MM.1S (cell line): ENCODE data around the gene LMX1B.

Source experiments
- DNase-seq: peaks from one replicate; pipeline ENCODE4 v3.0.0-alpha.2; 2015
- H2AFZ ChIP-seq: fragments of 300-600 bp; sonication (generic); 2 replicates; pipeline ENCODE4 v1.6.0; 2016; ENCODE audit warnings: antibody characterized with exemption, low read length
- H3F3A ChIP-seq: fragments of 300-600 bp; sonication (generic); 2 replicates; pipeline ENCODE4 v1.6.1; 2016; ENCODE audit warnings: mild to moderate bottlenecking, antibody characterized with exemption, low read length, moderate library complexity, mixed read lengths; ENCODE audit not compliant: insufficient read depth
- H3K27ac ChIP-seq: fragments of 300-600 bp; sonication (generic); 2 replicates; pipeline ENCODE4 v1.5.1; 2016; ENCODE audit warnings: mild to moderate bottlenecking, low read length
- H3K27me3 ChIP-seq: fragments of 300-600 bp; sonication (generic); replicated peaks from 2 replicates; pipeline ENCODE4 v1.6.0; 2016; ENCODE audit warnings: low read length; ENCODE audit not compliant: insufficient read depth
- H3K36me3 ChIP-seq: fragments of 300-600 bp; sonication (generic); replicated peaks from 2 replicates; pipeline ENCODE4 v1.6.1; 2016; ENCODE audit warnings: mild to moderate bottlenecking, low read length, mixed read lengths; ENCODE audit not compliant: insufficient read depth
- H3K4me1 ChIP-seq: fragments of 300-600 bp; sonication (generic); 2 replicates; pipeline ENCODE4 v1.6.1; 2016; ENCODE audit warnings: low read length, mixed read lengths
- H3K4me2 ChIP-seq: fragments of 300-600 bp; sonication (generic); 2 replicates; pipeline ENCODE4 v1.6.0; 2016; ENCODE audit warnings: low read depth, low read length
- H3K4me3 ChIP-seq: fragments of 300-600 bp; sonication (generic); 2 replicates; pipeline ENCODE4 v1.5.1; 2016; ENCODE audit warnings: low read length, mixed read lengths
- H3K79me2 ChIP-seq: fragments of 300-600 bp; sonication (generic); 2 replicates; pipeline ENCODE4 v1.6.1; 2016; ENCODE audit warnings: mixed run types, low read length, mixed read lengths
- H3K9ac ChIP-seq: fragments of 300-600 bp; sonication (generic); 2 replicates; pipeline ENCODE4 v1.6.1; 2016; ENCODE audit warnings: low read length, mixed read lengths
- H3K9me2 ChIP-seq: fragments of 300-600 bp; sonication (generic); replicated peaks from 2 replicates; pipeline ENCODE4 v1.6.1; 2016; ENCODE audit warnings: mild to moderate bottlenecking, low read length, mixed read lengths; ENCODE audit not compliant: insufficient read depth
- H3K9me3 ChIP-seq: fragments of 300-600 bp; sonication (generic); replicated peaks from 2 replicates; pipeline ENCODE4 v1.6.1; 2016; ENCODE audit warnings: mild to moderate bottlenecking, low read length, mixed read lengths; ENCODE audit not compliant: insufficient read depth
- H4K20me1 ChIP-seq: fragments of 300-600 bp; sonication (generic); 2 replicates; pipeline ENCODE4 v1.6.1; 2016; ENCODE audit warnings: mild to moderate bottlenecking, low read length, moderate library complexity, mixed read lengths; ENCODE audit not compliant: insufficient read depth
- EZH2 ChIP-seq: fragments of 300-600 bp; sonication (generic); optimal IDR thresholded peaks from 2 replicates; pipeline ENCODE3; 2017; ENCODE audit warnings: low read depth, mild to moderate bottlenecking, antibody characterized with exemption, low read length, mixed read lengths
- EZH2phosphoT487 ChIP-seq: fragments of 300-600 bp; sonication (generic); IDR thresholded peaks from 2 replicates; pipeline ENCODE4 v1.6.1; 2018; ENCODE audit warnings: antibody characterized with exemption, low read length
- TF ChIP-seq, protein P1 (sequence below): fragments of 300-600 bp; sonication (generic); IDR thresholded peaks from 2 replicates; pipeline ENCODE4 v1.5.1; 2016; ENCODE audit warnings: antibody characterized with exemption, low read length, mixed read lengths

The LMX1B gene

GRCh38 chr9:126641118-126641851 is 27.6 kb downstream of the LMX1B start:
- Histone ChIP-seq H3K9me2 (no peaks in the 10 kb centered on the region), H4K20me1 (no peaks in the 10 kb centered on the region), H3K79me2 (no peaks in the 10 kb centered on the region), H3K4me2 (no peak overlapping the region), H3K4me3 (no peak overlapping the region), H3K27me3 (peaks cover 100% of the 10 kb centered on the region), H3K9ac (no peak overlapping the region), H3F3A (no peaks in the 10 kb centered on the region), H3K36me3 (no peaks in the 10 kb centered on the region), H3K9me3 (no peaks in the 10 kb centered on the region), H3K27ac (no peak overlapping the region), H3K4me1 (no peaks in the 10 kb centered on the region), H2AFZ (no peak overlapping the region)
- no peak for DNase-seq
- TF ChIP-seq EZH2phosphoT487 (no peak), EZH2 (no peak)
- TF ChIP-seq, protein P1, sequence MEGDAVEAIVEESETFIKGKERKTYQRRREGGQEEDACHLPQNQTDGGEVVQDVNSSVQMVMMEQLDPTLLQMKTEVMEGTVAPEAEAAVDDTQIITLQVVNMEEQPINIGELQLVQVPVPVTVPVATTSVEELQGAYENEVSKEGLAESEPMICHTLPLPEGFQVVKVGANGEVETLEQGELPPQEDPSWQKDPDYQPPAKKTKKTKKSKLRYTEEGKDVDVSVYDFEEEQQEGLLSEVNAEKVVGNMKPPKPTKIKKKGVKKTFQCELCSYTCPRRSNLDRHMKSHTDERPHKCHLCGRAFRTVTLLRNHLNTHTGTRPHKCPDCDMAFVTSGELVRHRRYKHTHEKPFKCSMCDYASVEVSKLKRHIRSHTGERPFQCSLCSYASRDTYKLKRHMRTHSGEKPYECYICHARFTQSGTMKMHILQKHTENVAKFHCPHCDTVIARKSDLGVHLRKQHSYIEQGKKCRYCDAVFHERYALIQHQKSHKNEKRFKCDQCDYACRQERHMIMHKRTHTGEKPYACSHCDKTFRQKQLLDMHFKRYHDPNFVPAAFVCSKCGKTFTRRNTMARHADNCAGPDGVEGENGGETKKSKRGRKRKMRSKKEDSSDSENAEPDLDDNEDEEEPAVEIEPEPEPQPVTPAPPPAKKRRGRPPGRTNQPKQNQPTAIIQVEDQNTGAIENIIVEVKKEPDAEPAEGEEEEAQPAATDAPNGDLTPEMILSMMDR = no peak

DNA sequence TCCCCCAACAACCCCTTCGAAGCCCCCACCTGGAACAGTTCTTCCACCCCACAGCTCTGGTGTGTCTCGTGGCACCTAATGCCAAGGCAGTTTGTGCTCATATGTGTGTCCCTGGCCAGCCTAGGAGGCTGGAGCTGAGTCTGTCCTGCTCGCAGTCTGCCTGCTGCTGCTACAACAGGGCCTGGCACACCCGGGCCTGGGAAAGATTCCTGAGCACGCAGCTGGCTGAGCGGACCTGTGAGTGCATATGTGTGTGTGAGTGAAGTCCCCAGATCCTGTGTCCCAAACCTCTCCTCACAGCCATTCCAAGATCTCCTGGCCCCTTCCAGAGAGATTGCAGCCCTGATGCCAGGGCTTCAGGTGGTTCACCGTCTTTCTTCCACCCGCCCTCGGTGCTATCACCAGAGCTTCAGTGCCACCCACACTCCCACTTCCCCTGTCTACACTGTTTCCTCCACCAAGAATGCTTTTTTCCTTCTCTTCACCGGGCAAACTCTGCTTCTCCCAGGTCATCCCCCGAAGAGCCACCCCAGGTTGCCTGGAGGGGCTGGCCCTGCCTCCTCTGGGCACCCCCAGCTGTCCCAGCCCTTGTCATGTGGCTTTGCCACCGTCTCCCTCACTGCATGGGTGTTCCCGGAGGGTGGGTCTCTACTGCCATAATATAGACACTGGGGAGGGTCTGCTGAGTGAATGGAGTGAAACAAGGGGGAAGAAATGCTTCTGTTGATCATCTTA is 28.4 kb downstream of the LMX1B start:
- Histone ChIP-seq H3K36me3 (no peaks in the 10 kb centered on the region), H3K4me1 (no peaks in the 10 kb centered on the region)

DNA sequence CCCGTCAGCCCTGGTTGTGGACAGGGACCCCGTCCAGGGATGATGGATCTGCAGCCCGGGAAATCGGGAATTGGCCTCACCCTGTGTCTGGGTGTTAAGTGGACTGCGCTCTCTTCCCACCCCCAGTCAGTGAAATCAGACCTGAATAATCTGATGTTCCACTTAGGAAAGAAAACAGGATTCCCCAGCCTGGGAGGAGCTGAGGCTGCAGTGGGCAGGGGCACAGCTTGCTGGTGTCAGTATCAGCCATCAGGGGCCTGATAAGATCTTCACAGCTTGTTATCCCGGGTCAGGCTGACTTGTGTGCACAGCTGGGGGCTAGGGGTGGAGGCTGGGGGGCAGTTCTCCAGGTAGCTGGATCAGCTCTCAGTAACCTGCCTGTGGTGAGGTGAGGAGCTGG is 29.1 kb downstream of the LMX1B start:
- H3F3A ChIP-seq = no peaks in the 10 kb centered on the region
- no peaks in the 10 kb centered on the region for H3K36me3 ChIP-seq
- TF ChIP-seq EZH2phosphoT487 (no peak), EZH2 (no peak)
- TF ChIP-seq, protein P1 = no peak
- no peak overlapping the region for H3K27ac ChIP-seq
- no peak overlapping the region for H2AFZ ChIP-seq
- H3K9ac ChIP-seq = no peak overlapping the region
- DNase-seq = no peak
- H3K4me3 ChIP-seq = no peak overlapping the region
- no peaks in the 10 kb centered on the region for H3K4me1 ChIP-seq
- no peaks in the 10 kb centered on the region for H3K79me2 ChIP-seq
- H3K27me3 ChIP-seq = peaks cover 100% of the 10 kb centered on the region
- H3K9me2 ChIP-seq = no peaks in the 10 kb centered on the region
- no peaks in the 10 kb centered on the region for H3K9me3 ChIP-seq
- no peak overlapping the region for H3K4me2 ChIP-seq
- no peaks in the 10 kb centered on the region for H4K20me1 ChIP-seq

More for the DNA sequence above, 28.4 kb downstream of the LMX1B start:
- no peaks in the 10 kb centered on the region for H3F3A ChIP-seq
- no peak for TF ChIP-seq EZH2phosphoT487
- TF ChIP-seq, protein P1 = no peak
- TF ChIP-seq EZH2 = no peak
- no peak overlapping the region for H3K4me2 ChIP-seq
- H3K9me2 ChIP-seq = no peaks in the 10 kb centered on the region
- no peak overlapping the region for H2AFZ ChIP-seq
- no peak overlapping the region for H3K9ac ChIP-seq
- no peak overlapping the region for H3K27ac ChIP-seq
- H3K4me3 ChIP-seq = no peak overlapping the region
- H4K20me1 ChIP-seq = no peaks in the 10 kb centered on the region
- H3K9me3 ChIP-seq = no peaks in the 10 kb centered on the region
- peaks cover 100% of the 10 kb centered on the region for H3K27me3 ChIP-seq
- no peaks in the 10 kb centered on the region for H3K79me2 ChIP-seq
- no peak for DNase-seq
